Measurements from ENCODE around the gene MARCO. TPM values are rescaled to one million over a fixed set of nuclear protein-coding genes. Genes with fewer than 3 reads are reported as not detected.
"Not testable (repeated sequence)": the region's sequence is repeated elsewhere in the genome, so short reads cannot be mapped to it uniquely, and the experiment has no call there.

Gene MARCO
- total RNA-seq, 1 donor from 2014 or later = not detected

GRCh38 chr2:118993392-118993752 is 51.4 kb downstream of the MARCO start:
- TF ChIP-seq, protein P1, sequence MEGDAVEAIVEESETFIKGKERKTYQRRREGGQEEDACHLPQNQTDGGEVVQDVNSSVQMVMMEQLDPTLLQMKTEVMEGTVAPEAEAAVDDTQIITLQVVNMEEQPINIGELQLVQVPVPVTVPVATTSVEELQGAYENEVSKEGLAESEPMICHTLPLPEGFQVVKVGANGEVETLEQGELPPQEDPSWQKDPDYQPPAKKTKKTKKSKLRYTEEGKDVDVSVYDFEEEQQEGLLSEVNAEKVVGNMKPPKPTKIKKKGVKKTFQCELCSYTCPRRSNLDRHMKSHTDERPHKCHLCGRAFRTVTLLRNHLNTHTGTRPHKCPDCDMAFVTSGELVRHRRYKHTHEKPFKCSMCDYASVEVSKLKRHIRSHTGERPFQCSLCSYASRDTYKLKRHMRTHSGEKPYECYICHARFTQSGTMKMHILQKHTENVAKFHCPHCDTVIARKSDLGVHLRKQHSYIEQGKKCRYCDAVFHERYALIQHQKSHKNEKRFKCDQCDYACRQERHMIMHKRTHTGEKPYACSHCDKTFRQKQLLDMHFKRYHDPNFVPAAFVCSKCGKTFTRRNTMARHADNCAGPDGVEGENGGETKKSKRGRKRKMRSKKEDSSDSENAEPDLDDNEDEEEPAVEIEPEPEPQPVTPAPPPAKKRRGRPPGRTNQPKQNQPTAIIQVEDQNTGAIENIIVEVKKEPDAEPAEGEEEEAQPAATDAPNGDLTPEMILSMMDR (IDR thresholded peaks at IDR 0.05; ENCODE audit: insufficient read depth, low read depth, low read length) = no peak
- no peak for TF ChIP-seq EZH2 (IDR thresholded peaks at IDR 0.05; ENCODE audit: insufficient read depth, low read length)

GRCh38 chr2:118994172-118994700 is 52.2 kb downstream of the MARCO start:
- H3K27ac Mint-ChIP-seq (ENCODE audit: unreplicated experiment) = no peak overlapping the region
- no peaks in the 10 kb centered on the region for H3K27me3 ChIP-seq (ENCODE audit: insufficient read depth, low read length)
- peaks cover 5% of the 10 kb centered on the region for H3K4me1 Mint-ChIP-seq (ENCODE audit: low read depth, unreplicated experiment)
- no peak overlapping the region for H3K4me3 ChIP-seq (ENCODE audit: insufficient read depth, low read depth, low read length)
- FAIRE-seq (no peak), DNase-seq (ENCODE audit: low read depth) (no peak)
- H3K27ac ChIP-seq (ENCODE audit: low read depth, low read length) = no peak overlapping the region
- no peaks in the 10 kb centered on the region for H4K20me1 ChIP-seq (ENCODE audit: insufficient read depth, low read length)
- H3K9me3 Mint-ChIP-seq (ENCODE audit: unreplicated experiment) = peaks cover 7% of the 10 kb centered on the region
- no peak overlapping the region for H3K4me2 ChIP-seq (ENCODE audit: low read length)
- H2AFZ ChIP-seq (ENCODE audit: low read depth, low read length) = no peak overlapping the region
- no peaks in the 10 kb centered on the region for H3K36me3 ChIP-seq (ENCODE audit: insufficient read depth, low read length)
- H3K36me3 Mint-ChIP-seq (ENCODE audit: low read depth, unreplicated experiment) = no peaks in the 10 kb centered on the region
- H3K79me2 ChIP-seq (ENCODE audit: insufficient read depth, low read length) = no peaks in the 10 kb centered on the region
- H3K9ac ChIP-seq (ENCODE audit: low read length) = no peak overlapping the region
- TF ChIP-seq, protein P1 (IDR thresholded peaks at IDR 0.05; ENCODE audit: insufficient read depth, low read depth, low read length) = no peak
- TF ChIP-seq EZH2 (IDR thresholded peaks at IDR 0.05; ENCODE audit: insufficient read depth, low read length) = no peak
- peaks cover 68% of the 10 kb centered on the region for H3K27me3 Mint-ChIP-seq (ENCODE audit: low read depth, unreplicated experiment)
- H3K4me1 ChIP-seq (ENCODE audit: insufficient read depth, low read length) = no peaks in the 10 kb centered on the region
- H3K9me3 ChIP-seq (ENCODE audit: insufficient read depth, low read depth, low read length) = no peaks in the 10 kb centered on the region
- H3K4me3 Mint-ChIP-seq (ENCODE audit: unreplicated experiment) = no peak overlapping the region

More at GRCh38 chr2:118993392-118993752, 51.4 kb downstream of the MARCO start:
- Histone ChIP-seq H3K4me3 (ENCODE audit: insufficient read depth, low read depth, low read length) (no peak overlapping the region), H4K20me1 (ENCODE audit: insufficient read depth, low read length) (no peaks in the 10 kb centered on the region), H3K9me3 (ENCODE audit: insufficient read depth, low read depth, low read length) (no peaks in the 10 kb centered on the region), H3K27me3 (ENCODE audit: insufficient read depth, low read length) (no peaks in the 10 kb centered on the region), H3K4me2 (ENCODE audit: low read length) (no peak overlapping the region), H3K4me1 (ENCODE audit: insufficient read depth, low read length) (no peaks in the 10 kb centered on the region), H3K9ac (ENCODE audit: low read length) (no peak overlapping the region), H2AFZ (ENCODE audit: low read depth, low read length) (no peak overlapping the region), H3K79me2 (ENCODE audit: insufficient read depth, low read length) (no peaks in the 10 kb centered on the region), H3K27ac (ENCODE audit: low read depth, low read length) (no peak overlapping the region), H3K36me3 (ENCODE audit: insufficient read depth, low read length) (no peaks in the 10 kb centered on the region)
- Mint-ChIP-seq H3K27ac (ENCODE audit: unreplicated experiment) (no peak overlapping the region), H3K36me3 (ENCODE audit: low read depth, unreplicated experiment) (no peaks in the 10 kb centered on the region), H3K9me3 (ENCODE audit: unreplicated experiment) (peaks cover 7% of the 10 kb centered on the region), H3K4me1 (ENCODE audit: low read depth, unreplicated experiment) (peaks cover 5% of the 10 kb centered on the region), H3K27me3 (ENCODE audit: low read depth, unreplicated experiment) (peaks cover 73% of the 10 kb centered on the region), H3K4me3 (ENCODE audit: unreplicated experiment) (no peak overlapping the region)
- no peak for FAIRE-seq
- no peak for DNase-seq (ENCODE audit: low read depth)

DNA sequence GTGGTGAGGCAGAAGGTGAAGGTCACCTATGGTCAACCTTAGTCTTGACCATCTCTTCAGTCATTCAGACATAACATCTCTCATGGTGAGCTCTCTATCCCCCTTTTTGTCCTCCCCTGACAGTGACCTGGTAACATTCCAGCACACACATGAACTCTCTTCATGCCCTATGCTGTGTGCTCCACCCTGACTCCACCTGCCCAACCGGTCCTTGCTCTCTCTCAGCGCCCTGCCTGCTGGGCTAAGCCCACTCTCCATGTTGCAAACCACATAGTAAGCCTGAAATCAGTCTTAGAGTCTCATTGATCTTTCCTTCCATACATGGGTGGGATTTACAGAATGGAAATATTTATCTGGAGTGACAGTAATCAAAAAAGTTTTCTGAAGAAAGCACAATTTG is 52.8 kb downstream of the MARCO start:
- no peak for FAIRE-seq
- no peaks in the 10 kb centered on the region for H3K27me3 ChIP-seq (ENCODE audit: insufficient read depth, low read length)
- no peaks in the 10 kb centered on the region for H3K9me3 ChIP-seq (ENCODE audit: insufficient read depth, low read depth, low read length)
- H3K79me2 ChIP-seq (ENCODE audit: insufficient read depth, low read length) = no peaks in the 10 kb centered on the region
- H4K20me1 ChIP-seq (ENCODE audit: insufficient read depth, low read length) = no peaks in the 10 kb centered on the region
- no peak for DNase-seq (ENCODE audit: low read depth)
- no peak for TF ChIP-seq EZH2 (IDR thresholded peaks at IDR 0.05; ENCODE audit: insufficient read depth, low read length)
- TF ChIP-seq, protein P1 (IDR thresholded peaks at IDR 0.05; ENCODE audit: insufficient read depth, low read depth, low read length) = no peak
- Mint-ChIP-seq H3K36me3 (ENCODE audit: low read depth, unreplicated experiment) (no peaks in the 10 kb centered on the region), H3K27me3 (ENCODE audit: low read depth, unreplicated experiment) (peaks cover 62% of the 10 kb centered on the region), H3K4me3 (ENCODE audit: unreplicated experiment) (no peak overlapping the region), H3K4me1 (ENCODE audit: low read depth, unreplicated experiment) (peaks cover 5% of the 10 kb centered on the region), H3K27ac (ENCODE audit: unreplicated experiment) (no peak overlapping the region), H3K9me3 (ENCODE audit: unreplicated experiment) (peaks cover 7% of the 10 kb centered on the region)
- no peak overlapping the region for H3K4me2 ChIP-seq (ENCODE audit: low read length)
- no peak overlapping the region for H3K9ac ChIP-seq (ENCODE audit: low read length)
- H3K4me3 ChIP-seq (ENCODE audit: insufficient read depth, low read depth, low read length) = no peak overlapping the region
- H3K4me1 ChIP-seq (ENCODE audit: insufficient read depth, low read length) = no peaks in the 10 kb centered on the region
- H3K27ac ChIP-seq (ENCODE audit: low read depth, low read length) = no peak overlapping the region
- H2AFZ ChIP-seq (ENCODE audit: low read depth, low read length) = no peak overlapping the region
- H3K36me3 ChIP-seq (ENCODE audit: insufficient read depth, low read length) = no peaks in the 10 kb centered on the region

DNA sequence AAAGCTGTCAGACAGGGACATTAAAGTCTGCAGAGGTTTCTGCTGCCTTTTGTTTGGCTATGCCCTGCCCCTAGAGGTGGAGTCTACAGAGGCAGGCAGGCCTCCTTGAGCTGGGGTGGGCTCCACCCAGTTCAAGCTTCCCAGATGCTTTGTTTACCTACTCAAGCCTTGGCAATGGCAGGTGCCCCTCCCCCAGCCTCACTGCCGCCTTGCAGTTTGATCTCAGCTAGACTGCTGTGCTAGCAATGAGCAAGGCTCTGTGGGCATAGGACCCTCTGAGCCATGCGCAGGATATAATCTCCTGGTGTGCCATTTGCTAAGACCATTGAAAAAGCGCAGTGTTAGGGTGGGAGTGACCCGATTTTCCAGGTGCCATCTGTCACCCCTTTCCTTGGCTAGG is 61.9 kb downstream of the MARCO start:
- not testable (repeated sequence) for H3K4me2 ChIP-seq (ENCODE audit: low read length); H3K4me3 Mint-ChIP-seq (ENCODE audit: unreplicated experiment); H3K27ac ChIP-seq (ENCODE audit: low read depth, low read length); H3K9ac ChIP-seq (ENCODE audit: low read length); H3K36me3 ChIP-seq (ENCODE audit: insufficient read depth, low read length); H3K79me2 ChIP-seq (ENCODE audit: insufficient read depth, low read length); H3K36me3 Mint-ChIP-seq (ENCODE audit: low read depth, unreplicated experiment); H2AFZ ChIP-seq (ENCODE audit: low read depth, low read length); H3K4me1 Mint-ChIP-seq (ENCODE audit: low read depth, unreplicated experiment); H3K4me1 ChIP-seq (ENCODE audit: insufficient read depth, low read length); DNase-seq (ENCODE audit: low read depth); H3K9me3 ChIP-seq (ENCODE audit: insufficient read depth, low read depth, low read length); FAIRE-seq; H3K4me3 ChIP-seq (ENCODE audit: insufficient read depth, low read depth, low read length); H3K27me3 ChIP-seq (ENCODE audit: insufficient read depth, low read length); H4K20me1 ChIP-seq (ENCODE audit: insufficient read depth, low read length); H3K27ac Mint-ChIP-seq (ENCODE audit: unreplicated experiment)
- peaks cover 19% of the 10 kb centered on the region for H3K9me3 Mint-ChIP-seq (ENCODE audit: unreplicated experiment)
- peaks cover 38% of the 10 kb centered on the region for H3K27me3 Mint-ChIP-seq (ENCODE audit: low read depth, unreplicated experiment)

Data from astrocyte (in vitro differentiated cells and primary cell).